ENCODE data around the gene BCL2A1.

The BCL2A1 gene

GRCh38 chr15:79988448-79989117 is 17.6 kb upstream of the BCL2A1 start:
- no peak overlapping the region for H3K4me3 ChIP-seq (ENCODE audit: low read length)
- no peak for DNase-seq (ENCODE audit: low read depth)
- TF ChIP-seq, protein P1, sequence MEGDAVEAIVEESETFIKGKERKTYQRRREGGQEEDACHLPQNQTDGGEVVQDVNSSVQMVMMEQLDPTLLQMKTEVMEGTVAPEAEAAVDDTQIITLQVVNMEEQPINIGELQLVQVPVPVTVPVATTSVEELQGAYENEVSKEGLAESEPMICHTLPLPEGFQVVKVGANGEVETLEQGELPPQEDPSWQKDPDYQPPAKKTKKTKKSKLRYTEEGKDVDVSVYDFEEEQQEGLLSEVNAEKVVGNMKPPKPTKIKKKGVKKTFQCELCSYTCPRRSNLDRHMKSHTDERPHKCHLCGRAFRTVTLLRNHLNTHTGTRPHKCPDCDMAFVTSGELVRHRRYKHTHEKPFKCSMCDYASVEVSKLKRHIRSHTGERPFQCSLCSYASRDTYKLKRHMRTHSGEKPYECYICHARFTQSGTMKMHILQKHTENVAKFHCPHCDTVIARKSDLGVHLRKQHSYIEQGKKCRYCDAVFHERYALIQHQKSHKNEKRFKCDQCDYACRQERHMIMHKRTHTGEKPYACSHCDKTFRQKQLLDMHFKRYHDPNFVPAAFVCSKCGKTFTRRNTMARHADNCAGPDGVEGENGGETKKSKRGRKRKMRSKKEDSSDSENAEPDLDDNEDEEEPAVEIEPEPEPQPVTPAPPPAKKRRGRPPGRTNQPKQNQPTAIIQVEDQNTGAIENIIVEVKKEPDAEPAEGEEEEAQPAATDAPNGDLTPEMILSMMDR (IDR thresholded peaks at IDR 0.05; ENCODE audit: insufficient read depth, low read depth, low read length, missing control alignments) = no peak

DNA sequence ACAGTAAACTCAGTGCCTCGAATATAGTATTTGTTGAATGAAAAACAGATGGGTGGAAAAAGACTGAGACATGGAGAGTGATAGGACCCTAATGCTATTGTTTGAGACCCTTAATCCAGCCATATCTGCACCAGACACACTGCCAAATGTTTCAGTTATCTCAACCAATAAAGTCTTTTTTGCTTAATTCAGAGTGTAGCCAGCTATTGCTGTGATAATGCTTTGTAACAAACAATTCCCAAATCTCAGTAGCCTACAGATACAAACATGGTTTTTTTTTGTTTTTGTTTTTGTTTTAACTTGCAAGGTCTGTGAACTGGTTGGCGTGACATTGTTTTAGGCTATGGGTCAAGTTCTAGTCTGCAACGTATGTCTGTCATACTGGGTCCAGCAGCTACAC is 17.0 kb upstream of the BCL2A1 start:
- H3K4me3 ChIP-seq (ENCODE audit: low read length) = no peak overlapping the region
- TF ChIP-seq, protein P1 (IDR thresholded peaks at IDR 0.05; ENCODE audit: insufficient read depth, low read depth, low read length, missing control alignments) = no peak
- no peak for DNase-seq (ENCODE audit: low read depth)

- no peak for DNase-seq (ENCODE audit: low read depth)
- TF ChIP-seq, protein P1 (IDR thresholded peaks at IDR 0.05; ENCODE audit: insufficient read depth, low read depth, low read length, missing control alignments) = no peak
- H3K4me3 ChIP-seq (ENCODE audit: low read length) = no peak overlapping the region
Observed at GRCh38 chr15:79987569-79987955, 16.6 kb upstream of the BCL2A1 start.

GRCh38 chr15:79981831-79982455 is 10.9 kb upstream of the BCL2A1 start:
- DNase-seq (ENCODE audit: low read depth) = no peak
- H3K4me3 ChIP-seq (ENCODE audit: low read length) = no peak overlapping the region
- TF ChIP-seq, protein P1 (IDR thresholded peaks at IDR 0.05; ENCODE audit: insufficient read depth, low read depth, low read length, missing control alignments) = no peak

DNA sequence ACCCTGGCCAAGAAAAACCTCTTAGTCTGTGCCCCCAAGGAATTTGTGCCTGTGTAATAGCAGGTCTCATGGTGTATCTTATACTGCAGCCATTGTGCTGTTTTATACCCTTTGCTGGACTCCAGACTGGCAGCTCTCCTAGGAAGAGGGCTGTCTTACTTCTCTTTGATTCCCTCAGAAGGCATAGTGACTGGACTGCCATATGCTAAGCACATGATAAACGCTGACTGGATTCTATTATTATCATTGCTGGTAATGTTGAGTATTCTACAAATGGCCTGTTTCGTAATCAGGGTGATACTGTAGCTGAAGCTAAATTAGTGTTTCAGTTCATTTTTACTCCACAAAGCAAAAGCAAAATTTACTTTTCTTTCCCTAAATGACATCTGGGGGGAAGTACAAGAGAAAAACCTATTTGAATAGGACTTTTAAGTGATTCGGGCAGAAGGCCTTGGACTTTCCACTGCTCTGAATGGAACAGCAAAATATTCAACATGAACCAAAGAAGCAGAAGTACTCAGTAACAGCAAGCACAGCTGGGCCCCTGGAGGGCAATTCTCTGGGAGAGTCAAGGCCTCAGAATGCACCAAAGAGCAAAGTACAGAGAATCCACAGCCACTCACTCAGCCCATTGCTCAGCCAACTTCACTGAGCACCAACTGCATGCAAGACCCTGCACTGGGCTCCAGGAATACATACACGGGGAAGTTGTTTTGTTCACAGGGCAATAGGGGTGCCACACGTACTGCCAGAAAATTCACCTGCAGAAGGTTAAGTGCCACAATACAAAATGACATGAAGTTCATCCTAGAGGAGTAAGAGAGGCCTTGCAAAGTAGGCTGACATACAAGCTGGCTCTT is 7.9 kb upstream of the BCL2A1 start:
- TF ChIP-seq, protein P1 (IDR thresholded peaks at IDR 0.05; ENCODE audit: insufficient read depth, low read depth, low read length, missing control alignments) = no peak
- DNase-seq (ENCODE audit: low read depth) = peak; percentile 79
- no peak overlapping the region for H3K4me3 ChIP-seq (ENCODE audit: low read length)

GRCh38 chr15:79978260-79978654 is 7.3 kb upstream of the BCL2A1 start:
- TF ChIP-seq, protein P1 (IDR thresholded peaks at IDR 0.05; ENCODE audit: insufficient read depth, low read depth, low read length, missing control alignments) = no peak
- no peak for DNase-seq (ENCODE audit: low read depth)
- no peak overlapping the region for H3K4me3 ChIP-seq (ENCODE audit: low read length)

Data from epithelial cell of esophagus (primary cell).